ENCODE results near the gene KLRC1. TPM values are rescaled to one million over a fixed set of nuclear protein-coding genes. Genes with fewer than 3 reads are reported as not detected.
"Not testable (repeated sequence)": the region's sequence is repeated elsewhere in the genome, so short reads cannot be mapped to it uniquely, and the experiment has no call there.

The KLRC1 gene
- total and polyA plus RNA-seq, 4 donors: 0.49 to 2.5 (median 1.2) TPM

DNA sequence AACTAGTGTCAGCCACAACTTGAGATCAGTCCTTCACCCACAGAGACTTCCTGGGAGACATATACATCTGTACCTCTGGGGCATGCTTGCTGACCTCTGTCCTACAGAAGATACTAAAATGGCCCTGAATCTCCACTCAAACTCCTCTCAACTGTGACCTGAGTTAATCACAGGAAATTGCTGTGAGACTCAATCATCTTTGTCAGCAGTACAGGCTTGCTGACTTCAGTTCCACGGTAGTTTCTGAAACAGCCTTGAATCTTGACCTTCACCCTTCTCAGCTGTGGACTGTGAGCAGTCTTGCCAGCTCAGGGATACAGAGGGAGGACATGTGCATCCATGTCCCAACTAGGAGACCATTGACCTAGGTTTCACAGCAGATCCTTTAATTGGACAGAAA, 1.4 kb upstream of the KLRC1 start:
- H3K27me3 ChIP-seq (ENCODE audit: control insufficient read depth in 3 of 3, insufficient read depth in 3 of 3, low read length in 2 of 3): no peaks in the 10 kb centered on the region
- H3K4me1 ChIP-seq (ENCODE audit: control insufficient read depth in 5 of 5, insufficient read depth in 5 of 5, low read length in 5 of 5): no peaks in the 10 kb centered on the region
- ATAC-seq (ENCODE audit: insufficient read depth, low FRiP score): no peak
- WGBS, 2 donors: 65 to 74% methylated on average over 1 of the region's 1 CpG
- H3K9ac ChIP-seq (ENCODE audit: insufficient read depth in 1 of 2, low read length in 2 of 2): no peak overlapping the region
- DNase-seq: no peak
- H3K9me3 ChIP-seq (ENCODE audit: control insufficient read depth in 4 of 4, insufficient read depth in 3 of 4, low read length in 3 of 4): peaks cover 0 to 9% (median 5%) of the 10 kb centered on the region in 4 donors
- H3K4me3 ChIP-seq: no peak overlapping the region
- TF ChIP-seq, protein P1, sequence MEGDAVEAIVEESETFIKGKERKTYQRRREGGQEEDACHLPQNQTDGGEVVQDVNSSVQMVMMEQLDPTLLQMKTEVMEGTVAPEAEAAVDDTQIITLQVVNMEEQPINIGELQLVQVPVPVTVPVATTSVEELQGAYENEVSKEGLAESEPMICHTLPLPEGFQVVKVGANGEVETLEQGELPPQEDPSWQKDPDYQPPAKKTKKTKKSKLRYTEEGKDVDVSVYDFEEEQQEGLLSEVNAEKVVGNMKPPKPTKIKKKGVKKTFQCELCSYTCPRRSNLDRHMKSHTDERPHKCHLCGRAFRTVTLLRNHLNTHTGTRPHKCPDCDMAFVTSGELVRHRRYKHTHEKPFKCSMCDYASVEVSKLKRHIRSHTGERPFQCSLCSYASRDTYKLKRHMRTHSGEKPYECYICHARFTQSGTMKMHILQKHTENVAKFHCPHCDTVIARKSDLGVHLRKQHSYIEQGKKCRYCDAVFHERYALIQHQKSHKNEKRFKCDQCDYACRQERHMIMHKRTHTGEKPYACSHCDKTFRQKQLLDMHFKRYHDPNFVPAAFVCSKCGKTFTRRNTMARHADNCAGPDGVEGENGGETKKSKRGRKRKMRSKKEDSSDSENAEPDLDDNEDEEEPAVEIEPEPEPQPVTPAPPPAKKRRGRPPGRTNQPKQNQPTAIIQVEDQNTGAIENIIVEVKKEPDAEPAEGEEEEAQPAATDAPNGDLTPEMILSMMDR (IDR thresholded peaks at IDR 0.05; ENCODE audit: control extremely low read depth, extremely low read depth): no peak
- no peaks in the 10 kb centered on the region for H3K36me3 ChIP-seq (ENCODE audit: control insufficient read depth in 4 of 4, insufficient read depth in 4 of 4, low read length in 4 of 4)
- H3K27ac ChIP-seq (ENCODE audit: low read depth in 1 of 2, low read length in 1 of 2): no peak overlapping the region

DNA sequence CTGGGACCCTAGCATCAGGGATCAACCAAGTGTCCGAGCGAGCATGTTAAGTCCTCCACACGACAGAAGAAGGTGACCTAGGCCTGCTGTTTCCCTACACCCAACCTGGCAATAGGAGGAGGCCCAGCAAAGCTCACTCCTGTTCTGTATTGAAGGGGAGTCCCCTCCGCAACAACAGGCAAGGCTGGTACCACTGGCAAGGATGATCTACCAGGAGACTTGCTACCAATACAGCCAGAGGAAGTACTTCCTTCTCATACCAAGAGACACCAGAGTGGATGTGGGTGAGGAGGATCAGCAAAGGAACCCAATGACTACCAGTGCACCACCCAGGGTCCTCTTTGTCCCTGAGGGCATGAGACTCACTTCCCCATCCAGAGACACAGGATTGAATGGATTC, 4.9 kb downstream of the KLRC1 start:
- Histone ChIP-seq H3K9ac (ENCODE audit: insufficient read depth in 1 of 2, low read length in 2 of 2) (no peak overlapping the region), H3K4me1 (ENCODE audit: control insufficient read depth in 5 of 5, insufficient read depth in 5 of 5, low read length in 5 of 5) (no peaks in the 10 kb centered on the region), H3K27me3 (ENCODE audit: control insufficient read depth in 3 of 3, insufficient read depth in 3 of 3, low read length in 2 of 3) (no peaks in the 10 kb centered on the region), H3K27ac (ENCODE audit: low read depth in 1 of 2, low read length in 1 of 2) (no peak overlapping the region), H3K36me3 (ENCODE audit: control insufficient read depth in 4 of 4, insufficient read depth in 4 of 4, low read length in 4 of 4) (no peaks in the 10 kb centered on the region), H3K9me3 (ENCODE audit: control insufficient read depth in 4 of 4, insufficient read depth in 3 of 4, low read length in 3 of 4) (no peaks in the 10 kb centered on the region), H3K4me3 (no peak overlapping the region)
- no peak for ATAC-seq (ENCODE audit: insufficient read depth, low FRiP score)
- TF ChIP-seq, protein P1 (IDR thresholded peaks at IDR 0.05; ENCODE audit: control extremely low read depth, extremely low read depth): no peak
- WGBS, 2 donors: 94 to 100% methylated on average over 4 of the region's 4 CpGs
- no peak for DNase-seq

DNA sequence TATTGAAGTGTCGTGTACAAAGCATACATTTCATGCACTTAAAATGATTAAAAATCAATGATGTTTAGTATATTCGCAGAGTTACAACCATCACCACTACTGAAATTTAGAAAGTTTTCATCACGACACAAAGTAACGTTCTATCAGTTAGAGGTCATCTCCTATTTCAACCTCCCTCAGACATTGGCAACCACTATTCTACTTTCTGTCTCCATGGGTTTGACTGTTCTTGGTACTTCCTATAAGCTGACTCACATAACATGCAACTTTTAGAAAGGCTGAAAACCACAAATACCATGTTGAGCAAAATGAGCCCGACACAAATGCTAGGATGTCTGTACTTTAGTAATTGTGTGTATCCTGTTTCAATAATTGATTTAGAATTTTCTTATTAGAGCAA, 7.1 kb downstream of the KLRC1 start:
- H3K9ac ChIP-seq (ENCODE audit: insufficient read depth in 1 of 2, low read length in 2 of 2); H3K9me3 ChIP-seq (ENCODE audit: control insufficient read depth in 4 of 4, insufficient read depth in 3 of 4, low read length in 3 of 4); H3K4me1 ChIP-seq (ENCODE audit: control insufficient read depth in 5 of 5, insufficient read depth in 5 of 5, low read length in 5 of 5); H3K4me3 ChIP-seq; H3K27me3 ChIP-seq (ENCODE audit: control insufficient read depth in 3 of 3, insufficient read depth in 3 of 3, low read length in 2 of 3); H3K36me3 ChIP-seq (ENCODE audit: control insufficient read depth in 4 of 4, insufficient read depth in 4 of 4, low read length in 4 of 4); DNase-seq; ATAC-seq (ENCODE audit: insufficient read depth, low FRiP score); H3K27ac ChIP-seq (ENCODE audit: low read depth in 1 of 2, low read length in 1 of 2): not testable (repeated sequence)
- WGBS, 2 donors: 82 to 83% methylated on average over 5 of the region's 5 CpGs

DNA sequence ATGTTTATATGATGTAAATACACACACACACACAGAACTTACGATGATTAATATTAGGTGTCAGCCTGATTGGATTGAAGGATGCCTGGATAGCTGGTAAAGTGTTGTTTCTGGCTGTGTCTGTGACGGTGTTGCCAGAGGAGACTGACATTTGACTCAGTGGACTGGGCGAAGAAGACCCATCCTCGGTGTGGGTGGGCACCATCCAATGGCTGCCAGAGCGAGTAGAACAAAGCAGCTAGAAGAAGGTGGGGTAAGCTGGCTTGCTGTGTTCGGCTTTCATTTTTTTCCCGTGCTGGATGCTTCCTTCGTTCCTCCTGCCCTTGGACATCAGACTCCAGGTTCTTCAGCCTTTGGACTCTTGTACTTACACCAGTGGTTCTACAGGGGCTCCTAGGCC, 12.0 kb downstream of the KLRC1 start:
- H3K9ac ChIP-seq (ENCODE audit: insufficient read depth in 1 of 2, low read length in 2 of 2); H3K27me3 ChIP-seq (ENCODE audit: control insufficient read depth in 3 of 3, insufficient read depth in 3 of 3, low read length in 2 of 3); H3K4me1 ChIP-seq (ENCODE audit: control insufficient read depth in 5 of 5, insufficient read depth in 5 of 5, low read length in 5 of 5); DNase-seq; H3K27ac ChIP-seq (ENCODE audit: low read depth in 1 of 2, low read length in 1 of 2); H3K4me3 ChIP-seq; ATAC-seq (ENCODE audit: insufficient read depth, low FRiP score); H3K36me3 ChIP-seq (ENCODE audit: control insufficient read depth in 4 of 4, insufficient read depth in 4 of 4, low read length in 4 of 4); H3K9me3 ChIP-seq (ENCODE audit: control insufficient read depth in 4 of 4, insufficient read depth in 3 of 4, low read length in 3 of 4): not testable (repeated sequence)
- WGBS, 2 donors: 85 to 91% methylated on average over 5 to 8 of the region's 8 CpGs

DNA sequence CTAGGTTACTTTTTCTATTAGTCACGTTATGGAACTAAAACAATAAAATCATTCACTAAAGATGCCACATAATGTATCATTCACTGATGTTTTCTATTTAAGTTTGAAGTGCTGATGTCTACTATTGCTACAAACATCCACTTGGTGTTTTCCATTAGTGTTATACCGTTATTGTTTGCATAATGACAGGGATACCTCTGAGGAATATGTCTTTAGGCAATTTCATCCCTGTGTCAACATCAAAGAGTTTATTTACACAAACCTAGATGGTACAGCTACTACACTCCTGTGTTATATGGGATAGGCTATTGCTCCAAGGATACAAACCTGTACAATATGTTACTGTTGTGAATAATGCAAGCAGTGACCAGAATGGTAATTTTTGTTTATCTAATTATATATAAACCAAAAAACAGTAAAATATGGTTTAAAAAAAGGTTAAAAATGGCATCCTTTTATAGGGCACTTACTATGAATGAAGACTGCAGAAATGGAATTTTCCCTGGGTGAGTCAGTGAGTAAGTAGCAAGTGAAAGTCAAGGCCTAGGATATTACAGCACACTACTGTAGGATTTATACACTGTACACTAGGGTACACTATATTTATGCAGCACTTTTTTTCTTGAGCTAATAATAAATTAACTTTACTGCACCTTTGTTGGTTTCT, 13.4 kb downstream of the KLRC1 start:
- not testable (repeated sequence) for H3K9ac ChIP-seq (ENCODE audit: insufficient read depth in 1 of 2, low read length in 2 of 2); H3K4me1 ChIP-seq (ENCODE audit: control insufficient read depth in 5 of 5, insufficient read depth in 5 of 5, low read length in 5 of 5); H3K27ac ChIP-seq (ENCODE audit: low read depth in 1 of 2, low read length in 1 of 2); H3K36me3 ChIP-seq (ENCODE audit: control insufficient read depth in 4 of 4, insufficient read depth in 4 of 4, low read length in 4 of 4); H3K4me3 ChIP-seq; ATAC-seq (ENCODE audit: insufficient read depth, low FRiP score); DNase-seq; H3K27me3 ChIP-seq (ENCODE audit: control insufficient read depth in 3 of 3, insufficient read depth in 3 of 3, low read length in 2 of 3); H3K9me3 ChIP-seq (ENCODE audit: control insufficient read depth in 4 of 4, insufficient read depth in 3 of 4, low read length in 3 of 4)
- WGBS, 2 donors: 63 to 93% methylated on average over 1 to 2 of the region's 2 CpGs

DNA sequence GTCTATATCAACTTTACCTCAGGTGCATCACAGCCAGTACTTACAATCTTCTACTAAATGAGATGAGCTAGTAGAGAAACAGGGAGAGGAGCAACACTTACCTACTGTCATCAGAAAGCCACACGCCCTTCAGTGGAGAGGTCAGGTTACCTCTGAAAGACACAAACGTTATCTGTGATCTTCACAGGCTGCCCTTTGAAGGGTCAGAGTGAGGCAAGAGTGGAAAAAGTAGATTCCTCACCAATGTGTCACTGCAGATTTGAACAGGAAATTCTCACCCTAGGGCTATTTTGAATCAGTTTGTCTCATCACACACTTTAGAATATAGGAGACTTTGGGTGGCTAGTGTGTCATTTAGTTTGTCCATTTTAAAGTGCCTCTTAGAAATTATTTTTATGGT, 15.6 kb downstream of the KLRC1 start:
- 37 to 71% methylated on average over 1 to 2 of the region's 2 CpGs for WGBS, 2 donors
- H3K36me3 ChIP-seq (ENCODE audit: control insufficient read depth in 4 of 4, insufficient read depth in 4 of 4, low read length in 4 of 4); H3K4me1 ChIP-seq (ENCODE audit: control insufficient read depth in 5 of 5, insufficient read depth in 5 of 5, low read length in 5 of 5); H3K27ac ChIP-seq (ENCODE audit: low read depth in 1 of 2, low read length in 1 of 2); H3K27me3 ChIP-seq (ENCODE audit: control insufficient read depth in 3 of 3, insufficient read depth in 3 of 3, low read length in 2 of 3); ATAC-seq (ENCODE audit: insufficient read depth, low FRiP score); DNase-seq; H3K9ac ChIP-seq (ENCODE audit: insufficient read depth in 1 of 2, low read length in 2 of 2); H3K4me3 ChIP-seq; H3K9me3 ChIP-seq (ENCODE audit: control insufficient read depth in 4 of 4, insufficient read depth in 3 of 4, low read length in 3 of 4): not testable (repeated sequence)

DNA sequence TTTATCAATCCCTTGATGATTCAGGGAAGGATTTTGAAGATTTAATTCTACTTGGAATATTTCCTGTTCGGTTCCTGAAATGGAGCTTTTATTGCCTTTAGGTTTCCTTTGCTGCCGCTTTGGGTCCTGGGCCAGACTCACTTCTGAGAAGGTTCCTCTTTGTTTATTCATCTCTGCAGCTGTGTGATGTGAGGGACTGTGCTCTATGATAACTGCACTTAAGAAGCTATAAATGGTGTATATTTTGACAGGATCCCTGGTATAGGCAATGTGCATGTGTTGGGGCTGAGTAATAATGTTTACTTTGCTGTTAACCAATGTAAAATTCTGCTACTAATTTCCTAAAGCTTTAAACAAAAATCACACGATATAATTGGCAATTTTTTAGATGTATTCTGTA, 17.4 kb downstream of the KLRC1 start, which contains the start of gene KLRC2:
TSS of gene KLRC2 (minus strand) at position 195 of the 400 bp plus-strand sequence. CDS start at position 171, 24 bp downstream.
- not testable (repeated sequence) for H3K4me3 ChIP-seq; H3K9me3 ChIP-seq (ENCODE audit: control insufficient read depth in 4 of 4, insufficient read depth in 3 of 4, low read length in 3 of 4); ATAC-seq (ENCODE audit: insufficient read depth, low FRiP score); H3K4me1 ChIP-seq (ENCODE audit: control insufficient read depth in 5 of 5, insufficient read depth in 5 of 5, low read length in 5 of 5); H3K9ac ChIP-seq (ENCODE audit: insufficient read depth in 1 of 2, low read length in 2 of 2); H3K27me3 ChIP-seq (ENCODE audit: control insufficient read depth in 3 of 3, insufficient read depth in 3 of 3, low read length in 2 of 3); DNase-seq; H3K27ac ChIP-seq (ENCODE audit: low read depth in 1 of 2, low read length in 1 of 2); H3K36me3 ChIP-seq (ENCODE audit: control insufficient read depth in 4 of 4, insufficient read depth in 4 of 4, low read length in 4 of 4)
- 37 to 39% methylated on average over 3 of the region's 3 CpGs for WGBS, 2 donors
